Bronchial epithelial cell (primary cell): ENCODE measurements around the gene RRP1B. TPM values are rescaled to one million over a fixed set of nuclear protein-coding genes. Genes with fewer than 3 reads are reported as not detected.

Source experiments
- DNase-seq: peaks from one replicate; pipeline ENCODE4 v3.0.0-alpha.2; 2010; ENCODE audit warnings: low read depth
- FAIRE-seq: peaks from 2 replicates; lab custom pipeline; 2011; peaks lifted over from hg19 to GRCh38; lab: Jason Lieb, UNC
- H3K27me3 ChIP-seq: 2 replicates; pipeline ENCODE4 v1.5.1; 2011; ENCODE audit warnings: low read length; ENCODE audit not compliant: control insufficient read depth, insufficient read depth
- H3K36me3 ChIP-seq: 2 replicates; pipeline ENCODE4 v1.5.1; 2011; ENCODE audit warnings: low read length; ENCODE audit not compliant: control insufficient read depth, insufficient read depth
- H3K4me3 ChIP-seq: 2 replicates; pipeline ENCODE4 v1.5.1; 2011; ENCODE audit warnings: mild to moderate bottlenecking, low read depth, low read length, control low read depth
- CTCF ChIP-seq: IDR thresholded peaks from 2 replicates; pipeline ENCODE4 v1.5.1; 2011; ENCODE audit warnings: mild to moderate bottlenecking, moderate library complexity, low read length, control low read depth, inconsistent platforms; ENCODE audit not compliant: insufficient read depth, severe bottlenecking
- total RNA-seq: library from RNA; depleted of rRNA; stranded (reverse); fragments of >200 nt; gene quantifications from 2 replicates; pipeline ENCODE4 v1.2.1, GENCODE V29; 2014

RRP1B gene
- total RNA-seq, 1 donor from 2014 or later = 31.1 TPM

- no peak for TF ChIP-seq CTCF
- peaks cover 30% of the 10 kb centered on the region for H3K36me3 ChIP-seq
Measured at GRCh38 chr21:43731476-43731875, 72.1 kb downstream of the RRP1B start.

GRCh38 chr21:43731891-43732711 lies 72.7 kb downstream of the RRP1B start:
- TF ChIP-seq CTCF = no peak
- FAIRE-seq (no peak), DNase-seq (no peak)
- no peaks in the 10 kb centered on the region for H3K27me3 ChIP-seq
- H3K4me3 ChIP-seq = no peak overlapping the region
- H3K36me3 ChIP-seq = peaks cover 32% of the 10 kb centered on the region

More at GRCh38 chr21:43731476-43731875, 72.1 kb downstream of the RRP1B start:
- FAIRE-seq = no peak
- H3K27me3 ChIP-seq = no peaks in the 10 kb centered on the region
- no peak overlapping the region for H3K4me3 ChIP-seq
- DNase-seq = no peak

GRCh38 chr21:43733060-43733459 lies 73.7 kb downstream of the RRP1B start:
- no peak for TF ChIP-seq CTCF
- no peak for FAIRE-seq
- Histone ChIP-seq H3K4me3 (no peak overlapping the region), H3K27me3 (no peaks in the 10 kb centered on the region), H3K36me3 (peaks cover 36% of the 10 kb centered on the region)
- DNase-seq = no peak

- H3K4me3 ChIP-seq = no peak overlapping the region
- peaks cover 35% of the 10 kb centered on the region for H3K36me3 ChIP-seq
- no peaks in the 10 kb centered on the region for H3K27me3 ChIP-seq
- FAIRE-seq (no peak), DNase-seq (peak; percentile 53)
- TF ChIP-seq CTCF = no peak
Measured at GRCh38 chr21:43733529-43734071, 74.2 kb downstream of the RRP1B start.

GRCh38 chr21:43734131-43734927 lies 75.0 kb downstream of the RRP1B start:
- H3K27me3 ChIP-seq = no peaks in the 10 kb centered on the region
- DNase-seq (peak; percentile 49), FAIRE-seq (peak; percentile 70)
- H3K36me3 ChIP-seq = peaks cover 34% of the 10 kb centered on the region
- TF ChIP-seq CTCF = no peak
- no peak overlapping the region for H3K4me3 ChIP-seq
